Vagina (tissue), 2 donors: ENCODE data around the gene PAK1.

Source experiments
- POLR2A ChIP-seq, 2 donors: fragments of 450-650 bp; IDR thresholded peaks; one replicate each; pipeline ENCODE4 v1.6.1; 2017; ENCODE audit warnings: antibody characterized with exemption in 2 of 2, mild to moderate bottlenecking in 2 of 2, moderate library complexity in 2 of 2
- POLR2AphosphoS5 ChIP-seq, 2 donors: sonication (generic); formaldehyde crosslinking; IDR thresholded peaks; one replicate each; pipeline ENCODE4 v1.9.0; 2017; ENCODE audit warnings: antibody characterized with exemption in 2 of 2, mild to moderate bottlenecking in 2 of 2, low read depth in 1 of 2; ENCODE audit not compliant: insufficient read depth in 1 of 2
- TF ChIP-seq, protein P1 (sequence below), 3 experiments: fragments of 450-650 bp in 2 of 3; fragments of 200-600 bp in 1 of 3; sonication (generic) in 1 of 3; IDR thresholded peaks; one replicate each; pipeline ENCODE4 v1.5.1; 2017 to 2019; ENCODE audit warnings: antibody characterized with exemption in 3 of 3, mild to moderate bottlenecking in 2 of 3, moderate library complexity in 2 of 3

DNA sequence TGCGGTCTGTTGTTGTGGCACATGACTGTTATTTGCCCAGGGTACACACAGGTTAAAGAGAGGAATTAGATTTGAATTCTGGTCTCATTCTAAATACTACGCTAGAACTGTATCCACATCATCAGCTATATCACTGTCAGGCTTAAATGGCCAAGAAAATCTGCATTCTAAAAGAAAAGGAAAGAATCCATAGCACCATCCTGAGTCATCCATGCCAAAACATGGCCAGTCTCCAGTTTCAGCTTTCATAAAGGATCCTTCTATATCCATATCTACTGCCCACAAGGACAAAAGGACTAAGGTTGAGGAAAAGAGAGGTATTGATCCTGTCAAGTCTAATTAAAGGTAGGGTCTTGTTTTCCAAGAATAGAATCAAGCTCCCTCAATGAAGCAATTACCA, 98.8 kb downstream of the PAK1 start:
- TF ChIP-seq, protein P1, sequence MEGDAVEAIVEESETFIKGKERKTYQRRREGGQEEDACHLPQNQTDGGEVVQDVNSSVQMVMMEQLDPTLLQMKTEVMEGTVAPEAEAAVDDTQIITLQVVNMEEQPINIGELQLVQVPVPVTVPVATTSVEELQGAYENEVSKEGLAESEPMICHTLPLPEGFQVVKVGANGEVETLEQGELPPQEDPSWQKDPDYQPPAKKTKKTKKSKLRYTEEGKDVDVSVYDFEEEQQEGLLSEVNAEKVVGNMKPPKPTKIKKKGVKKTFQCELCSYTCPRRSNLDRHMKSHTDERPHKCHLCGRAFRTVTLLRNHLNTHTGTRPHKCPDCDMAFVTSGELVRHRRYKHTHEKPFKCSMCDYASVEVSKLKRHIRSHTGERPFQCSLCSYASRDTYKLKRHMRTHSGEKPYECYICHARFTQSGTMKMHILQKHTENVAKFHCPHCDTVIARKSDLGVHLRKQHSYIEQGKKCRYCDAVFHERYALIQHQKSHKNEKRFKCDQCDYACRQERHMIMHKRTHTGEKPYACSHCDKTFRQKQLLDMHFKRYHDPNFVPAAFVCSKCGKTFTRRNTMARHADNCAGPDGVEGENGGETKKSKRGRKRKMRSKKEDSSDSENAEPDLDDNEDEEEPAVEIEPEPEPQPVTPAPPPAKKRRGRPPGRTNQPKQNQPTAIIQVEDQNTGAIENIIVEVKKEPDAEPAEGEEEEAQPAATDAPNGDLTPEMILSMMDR (IDR thresholded peaks at IDR 0.05), result no peak
- TF ChIP-seq POLR2AphosphoS5 (IDR thresholded peaks at IDR 0.05; ENCODE audit: insufficient read depth in 1 of 2, low read depth in 1 of 2) (no peak), POLR2A (IDR thresholded peaks at IDR 0.05) (no peak)
